Mesangial cell (primary cell): ENCODE results near the gene HS3ST2. TPM values are rescaled to one million over a fixed set of nuclear protein-coding genes. Genes with fewer than 3 reads are reported as not detected.

ENCODE experiments used
- total RNA-seq: library from RNA; depleted of rRNA; stranded (reverse); fragments of >200 nt; gene quantifications from 2 replicates; pipeline ENCODE4 v1.2.3, GENCODE V29; 2015

Gene HS3ST2
- total RNA-seq = not detected in 2 replicates

GRCh38 chr16:22813948-22814710, at the start of gene HS3ST2:
HS3ST2 (plus strand) TSS chr16:22814162; CDS start chr16:22814611, 449 bp downstream.

